ENCODE measurements around the gene SERGEF.

- TF ChIP-seq POLR2A (IDR thresholded peaks at IDR 0.05; ENCODE audit: low read depth) (no peak), CTCF (IDR thresholded peaks at IDR 0.05) (no peak), EP300 (IDR thresholded peaks at IDR 0.05) (no peak), POLR2AphosphoS5 (IDR thresholded peaks at IDR 0.05) (no peak)
These were observed 219.1 kb downstream of the SERGEF start for GRCh38 chr11:17793642-17794170.

All from esophagus muscularis mucosa (tissue), 4 donors.